Measurements from ENCODE around the gene PACRGL.

The PACRGL gene

GRCh38 chr4:20700007-20700761 lies at the start of gene PACRGL:
Gene PACRGL, plus strand, starts transcription at chr4:20700458. Its CDS starts 4,024 bp downstream, at chr4:20704482.
- DNase-seq, result peak; percentile 87

- DNase-seq, result no peak
Observed at GRCh38 chr4:20652226-20652885, 47.9 kb upstream of the PACRGL start.

DNA sequence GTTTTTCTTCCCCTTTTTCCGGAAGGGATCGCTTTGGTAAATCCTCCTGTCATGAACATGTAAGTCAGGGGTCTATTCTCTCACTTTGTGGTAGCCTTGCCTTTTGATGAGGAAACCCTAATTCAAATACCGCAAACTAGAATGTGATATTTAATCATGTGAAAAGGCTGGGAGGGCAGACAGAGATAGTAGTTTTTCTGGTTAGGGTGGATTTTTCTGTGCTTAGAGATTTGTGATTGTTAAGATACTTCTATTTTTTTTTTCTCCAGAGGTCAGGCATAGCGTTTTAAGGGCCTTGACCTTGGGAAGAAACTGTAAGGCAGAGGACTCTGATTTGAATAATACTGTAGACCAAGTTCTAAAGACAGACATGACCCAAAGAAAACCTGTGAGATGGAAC lies 41.8 kb upstream of the PACRGL start:
- DNase-seq, result no peak

- no peak for DNase-seq
Observed at GRCh38 chr4:20662851-20663250, 37.4 kb upstream of the PACRGL start.

DNA sequence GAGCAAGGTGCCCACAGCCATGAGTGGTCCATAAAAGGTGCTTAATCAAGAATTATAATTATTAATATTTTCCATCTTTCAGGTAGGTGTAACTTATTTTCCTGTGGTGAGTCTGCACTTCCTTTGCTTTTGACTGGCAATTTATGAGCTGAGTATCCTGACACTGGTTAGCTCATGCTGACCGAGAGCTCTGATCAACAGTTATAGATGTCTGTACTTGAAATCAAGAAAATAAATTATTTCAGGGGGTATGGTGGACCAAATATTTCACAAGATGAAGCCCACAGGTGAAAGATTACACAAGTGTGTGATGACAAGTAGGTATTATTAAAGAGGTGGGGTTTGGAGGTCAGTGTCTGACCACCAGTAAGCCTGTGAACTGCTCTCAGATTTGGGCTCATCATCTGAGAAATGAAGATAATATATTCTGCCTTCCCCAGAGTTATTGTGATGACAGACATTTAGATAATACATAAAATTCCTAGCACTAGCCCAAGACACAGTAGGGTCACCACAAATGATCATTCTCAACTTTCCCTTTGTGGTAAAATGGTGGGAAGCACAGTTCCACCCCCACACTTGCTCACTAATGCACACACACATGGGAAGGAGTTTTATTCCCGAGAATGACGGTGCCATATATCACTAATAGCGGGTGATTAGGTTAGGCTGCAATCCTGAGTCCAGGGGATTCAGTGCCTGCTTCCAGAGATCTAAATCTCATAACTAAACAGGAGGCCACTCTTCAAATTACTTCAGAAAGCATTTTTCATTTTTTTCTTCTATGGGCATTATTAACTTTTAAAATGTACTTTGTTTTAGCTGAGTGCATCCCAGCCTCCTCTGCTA lies 34.0 kb upstream of the PACRGL start:
- DNase-seq, result no peak

DNA sequence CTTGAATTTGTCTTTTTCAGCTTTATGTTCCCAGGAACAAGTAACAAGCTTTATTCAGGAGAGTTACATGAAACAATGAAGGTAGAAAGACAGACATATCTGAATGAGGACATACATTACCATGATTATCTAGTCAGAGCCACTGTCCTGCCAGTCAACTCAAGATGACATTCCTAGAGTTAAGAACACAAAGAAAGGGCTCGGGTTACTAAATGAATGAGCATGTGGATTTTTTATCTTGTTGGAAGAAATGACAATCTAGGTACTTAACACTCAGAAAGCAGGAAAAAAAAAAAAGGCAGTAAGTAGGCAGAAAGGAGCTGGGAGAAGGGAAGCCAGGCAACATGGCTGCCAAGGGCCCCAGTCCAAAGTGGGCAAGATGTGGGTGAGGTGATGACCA lies 28.0 kb upstream of the PACRGL start:
- DNase-seq, result no peak

GRCh38 chr4:20675786-20676185 lies 24.5 kb upstream of the PACRGL start:
- DNase-seq, result no peak

GRCh38 chr4:20676501-20677197 lies 23.6 kb upstream of the PACRGL start:
- DNase-seq, result no peak

DNA sequence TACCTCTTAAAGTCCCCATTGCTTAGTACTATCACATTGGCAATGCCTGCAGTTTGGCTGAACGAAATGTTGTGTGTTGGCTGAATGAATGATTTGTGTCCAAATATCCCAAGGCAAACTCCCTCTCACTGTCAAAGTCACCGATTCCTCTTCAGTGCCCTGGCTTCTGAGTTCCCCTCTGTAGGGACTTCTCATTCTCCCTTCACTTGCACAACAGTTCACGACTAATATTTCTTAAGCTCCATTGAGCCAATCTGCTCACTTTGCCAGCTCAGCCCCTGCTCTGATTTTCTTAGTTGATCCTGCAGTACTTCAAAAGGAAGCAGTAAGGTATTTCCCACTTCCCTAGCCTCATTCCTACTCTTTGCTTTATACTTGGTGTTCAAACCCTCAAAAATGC lies 21.9 kb upstream of the PACRGL start:
- no peak for DNase-seq

GRCh38 chr4:20679951-20680350 lies 20.3 kb upstream of the PACRGL start:
- DNase-seq, result no peak

- no peak for DNase-seq
Observed at GRCh38 chr4:20680736-20681135, 19.5 kb upstream of the PACRGL start.

DNA sequence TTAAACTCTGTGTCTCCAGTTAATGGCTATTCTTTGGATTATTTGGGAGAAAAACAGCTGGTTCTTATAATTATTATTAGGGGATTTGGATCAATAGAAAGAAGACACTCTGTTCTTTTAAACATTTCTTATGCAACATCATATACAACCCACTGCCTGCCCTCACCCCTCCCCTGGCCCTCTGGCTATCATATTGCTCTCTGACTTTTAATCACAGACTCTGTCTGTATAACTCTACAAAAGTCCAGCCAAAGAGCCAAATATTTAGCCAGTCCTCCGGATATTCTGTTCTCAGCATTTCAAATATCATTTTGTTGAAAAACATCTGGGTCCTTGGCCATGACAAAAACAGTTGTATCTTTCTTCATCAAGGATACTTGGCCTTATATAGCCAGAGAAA lies 19.0 kb upstream of the PACRGL start:
- no peak for DNase-seq

- DNase-seq, result no peak
Observed at GRCh38 chr4:20682853-20683252, 17.4 kb upstream of the PACRGL start.

DNA sequence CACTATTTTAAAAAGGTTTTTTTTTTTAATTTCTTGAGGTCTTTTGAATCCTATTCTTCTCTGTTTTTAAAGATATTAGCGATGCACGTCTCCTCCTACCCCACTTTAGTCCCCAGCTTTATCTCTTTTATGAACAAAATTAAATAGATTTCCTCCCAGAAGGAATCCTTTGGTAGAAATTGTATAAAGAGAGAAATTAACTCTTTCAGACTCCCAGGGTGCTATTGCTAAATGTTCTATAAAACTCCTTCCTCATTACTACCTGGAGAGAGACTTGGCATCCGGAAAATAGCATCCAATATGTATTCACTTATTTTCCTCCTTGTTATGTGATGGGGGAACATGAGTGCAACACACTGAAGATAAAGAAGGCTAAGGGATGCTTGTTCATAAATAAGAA lies 16.5 kb upstream of the PACRGL start:
- no peak for DNase-seq

- DNase-seq, result no peak
Observed at GRCh38 chr4:20684852-20685763, 15.2 kb upstream of the PACRGL start.

GRCh38 chr4:20687864-20688263 lies 12.4 kb upstream of the PACRGL start:
- no peak for DNase-seq

- DNase-seq, result no peak
Observed at GRCh38 chr4:20696815-20697214, 3.4 kb upstream of the PACRGL start.

GRCh38 chr4:20698382-20698781 lies 1.9 kb upstream of the PACRGL start:
- no peak for DNase-seq

GRCh38 chr4:20698820-20699219 lies 1.4 kb upstream of the PACRGL start:
- no peak for DNase-seq

GRCh38 chr4:20711335-20711734 lies 11.1 kb downstream of the PACRGL start:
- DNase-seq, result no peak

- DNase-seq, result no peak
Observed at GRCh38 chr4:20723019-20723418, 22.8 kb downstream of the PACRGL start.

- DNase-seq, result no peak
Observed at GRCh38 chr4:20723463-20723862, 23.2 kb downstream of the PACRGL start.

Measured in NCI-H1694 (cell line).